ENCODE measurements around the gene ATAD3B. TPM values are rescaled to one million over a fixed set of nuclear protein-coding genes. Genes with fewer than 3 reads are reported as not detected.
A peak's percentile ranks its signal among the peaks of the same experiment; 100 is the strongest.

Gene ATAD3B
- polyA plus RNA-seq, 1 experiment: 7.7 TPM

DNA sequence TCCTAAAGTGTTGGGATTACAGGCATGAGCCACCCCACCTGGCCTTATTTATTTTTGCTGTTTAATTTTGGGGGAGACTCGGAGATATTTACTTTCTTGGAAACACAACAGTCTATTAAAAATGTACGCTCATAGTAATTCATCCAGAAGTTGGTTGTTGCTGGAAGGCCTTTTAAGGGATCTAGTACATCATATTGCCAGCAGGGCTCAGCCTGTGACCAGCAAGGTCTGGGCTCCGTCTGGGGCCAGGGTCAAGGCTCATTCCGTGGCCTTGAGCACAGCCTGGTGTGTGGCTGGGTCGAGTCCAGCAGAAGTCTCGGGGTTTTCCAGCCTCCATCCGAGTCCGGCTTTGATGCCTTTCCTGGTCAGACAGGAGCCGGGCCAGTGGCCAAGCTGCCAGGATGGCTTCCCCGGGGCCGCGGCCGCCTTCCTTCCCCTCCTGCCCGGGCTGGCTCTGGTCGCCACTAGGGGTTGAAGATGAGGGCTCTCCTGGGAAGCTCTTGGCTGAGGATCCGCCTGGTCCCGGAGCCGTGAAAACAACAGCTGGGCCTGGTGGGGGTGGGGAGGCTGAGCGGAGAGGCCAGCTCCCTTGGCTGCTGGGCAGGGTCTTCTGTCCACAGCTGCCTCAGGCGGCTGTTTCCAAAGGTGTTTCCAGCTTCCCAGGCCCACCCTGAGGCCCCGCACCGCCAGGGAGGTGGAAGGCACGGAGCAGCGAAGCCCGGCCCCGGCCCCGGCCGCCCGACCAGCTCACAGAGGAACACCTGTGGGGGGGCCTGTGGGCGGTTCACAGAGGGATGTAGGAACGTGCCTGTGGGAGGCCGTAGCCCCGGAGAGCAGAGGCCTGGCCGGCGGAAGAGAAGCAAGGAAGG lies 41.2 kb upstream of the ATAD3B start:
- Histone ChIP-seq H3K4me3 (ENCODE audit: low read depth, low read length) (no peak overlapping the region), H3K9me3 (ENCODE audit: control insufficient read depth, insufficient read depth, low read length) (peaks cover 3% of the 10 kb centered on the region; the same call in 1 of the 2 replicates), H3K27ac (ENCODE audit: low read depth, low read length) (peak overlapping the region; percentile 80), H3K27me3 (ENCODE audit: control insufficient read depth, insufficient read depth, low read length) (no peaks in the 10 kb centered on the region)
- ChIA-PET CTCF (interaction anchor here (0.6 to 2.9 kb wide), 3 partner anchors 11 to 428 kb away, joined by 4 to 13 read pairs (median 4); no protein-coding TSS in a partner anchor), POLR2A (interaction anchor here (0.7 to 1.7 kb wide), 5 partner anchors 9 to 55 kb away, joined by 3 to 7 read pairs (median 4); partner anchors contain the start of genes ANKRD65, AURKAIP1, CCNL2 and MRPL20)
- no peak for DNase-seq (ENCODE audit: low read depth, low spot score)
- TF ChIP-seq CTCF (IDR thresholded peaks at IDR 0.05; ENCODE audit: low read depth, low read length): peak; percentile 45

GRCh38 chr1:1430992-1431844 lies 40.3 kb upstream of the ATAD3B start:
- Histone ChIP-seq H3K4me3 (ENCODE audit: low read depth, low read length) (no peak overlapping the region), H3K27me3 (ENCODE audit: control insufficient read depth, insufficient read depth, low read length) (no peaks in the 10 kb centered on the region), H3K9me3 (ENCODE audit: control insufficient read depth, insufficient read depth, low read length) (peaks cover 3% of the 10 kb centered on the region; the same call in 1 of the 2 replicates), H3K27ac (ENCODE audit: low read depth, low read length) (peak overlapping the region; percentile 2)
- ChIA-PET POLR2A (interaction anchor here (1.2 to 1.7 kb wide), 3 partner anchors 10 to 56 kb away, joined by 4 to 7 read pairs (median 5); partner anchors contain the start of genes ANKRD65, AURKAIP1 and CCNL2), CTCF (interaction anchor here (1.3 to 2.9 kb wide), 2 partner anchors 10 to 29 kb away, joined by 4 to 13 read pairs; no protein-coding TSS in a partner anchor)
- no peak for TF ChIP-seq CTCF (IDR thresholded peaks at IDR 0.05; ENCODE audit: low read depth, low read length)
- DNase-seq (ENCODE audit: low read depth, low spot score): no peak

DNA sequence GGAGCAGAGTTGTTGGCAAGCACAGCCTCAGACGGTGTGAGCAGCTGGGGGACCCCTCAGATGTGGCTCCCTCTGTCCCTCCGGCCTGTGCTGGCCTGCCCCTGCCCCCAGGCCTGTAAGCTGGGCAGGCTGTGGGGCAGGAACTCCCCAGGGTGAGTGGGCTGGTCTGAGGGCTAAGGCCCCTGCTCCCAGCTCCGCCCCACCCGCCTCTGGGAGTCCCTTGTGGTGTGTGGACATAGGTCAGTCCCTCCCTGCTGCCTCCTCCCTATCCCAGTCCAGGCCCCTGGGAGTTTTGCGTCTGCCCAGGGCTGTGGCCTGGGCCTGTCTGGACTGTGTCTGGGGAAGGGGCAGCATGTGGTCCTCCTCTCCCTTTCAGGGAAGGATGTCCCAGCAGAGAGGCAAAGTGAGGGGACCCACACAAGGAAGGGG lies 39.7 kb upstream of the ATAD3B start:
- H3K27me3 ChIP-seq (ENCODE audit: control insufficient read depth, insufficient read depth, low read length): no peaks in the 10 kb centered on the region
- no peak for TF ChIP-seq CTCF (IDR thresholded peaks at IDR 0.05; ENCODE audit: low read depth, low read length)
- H3K4me3 ChIP-seq (ENCODE audit: low read depth, low read length): no peak overlapping the region
- POLR2A ChIA-PET: no interaction called here
- DNase-seq (ENCODE audit: low read depth, low spot score): no peak
- no peak overlapping the region for H3K27ac ChIP-seq (ENCODE audit: low read depth, low read length)
- CTCF ChIA-PET: no interaction called here
- H3K9me3 ChIP-seq (ENCODE audit: control insufficient read depth, insufficient read depth, low read length): peaks cover 3% of the 10 kb centered on the region; the same call in 1 of the 2 replicates

DNA sequence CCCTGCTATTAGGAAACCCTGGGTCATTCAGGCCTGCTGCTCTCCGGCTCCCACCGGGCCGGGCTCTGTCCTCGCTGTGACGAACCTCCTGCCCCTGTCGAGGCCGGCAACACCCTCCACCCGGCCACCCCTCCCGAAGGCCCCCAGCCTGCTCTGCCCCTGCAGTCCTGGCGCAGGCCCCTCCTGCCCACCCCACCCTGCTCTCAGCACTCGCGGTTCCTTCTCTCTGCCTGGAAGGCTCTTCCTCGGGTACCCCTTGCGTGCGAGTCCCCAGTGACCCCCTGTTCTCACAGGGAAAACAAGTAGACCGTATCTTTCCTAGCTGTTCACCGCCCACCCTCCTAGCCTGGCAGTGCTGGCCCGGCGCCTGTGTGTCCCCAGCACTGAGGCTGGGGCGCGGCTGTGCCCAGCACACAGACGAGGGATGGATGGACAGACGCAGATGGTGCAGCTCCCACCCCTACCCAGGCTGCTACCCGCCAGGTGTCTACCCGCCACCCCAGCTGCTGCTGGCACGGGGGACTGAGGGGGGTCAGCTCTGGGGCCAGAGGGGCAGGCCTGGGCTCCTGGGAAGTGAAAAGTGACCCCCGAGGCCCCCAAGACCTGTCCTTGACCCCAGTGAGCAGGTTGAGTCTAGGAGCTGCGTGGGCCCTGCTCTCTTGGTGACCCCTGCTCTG lies 39.2 kb upstream of the ATAD3B start:
- Histone ChIP-seq H3K27ac (ENCODE audit: low read depth, low read length) (no peak overlapping the region), H3K4me3 (ENCODE audit: low read depth, low read length) (no peak overlapping the region), H3K27me3 (ENCODE audit: control insufficient read depth, insufficient read depth, low read length) (no peaks in the 10 kb centered on the region), H3K9me3 (ENCODE audit: control insufficient read depth, insufficient read depth, low read length) (peaks cover 3% of the 10 kb centered on the region; the same call in 1 of the 2 replicates)
- no peak for TF ChIP-seq CTCF (IDR thresholded peaks at IDR 0.05; ENCODE audit: low read depth, low read length)
- ChIA-PET CTCF (no interaction called here), POLR2A (no interaction called here)
- DNase-seq (ENCODE audit: low read depth, low spot score): no peak
